CD14-positive monocyte (primary cell): Measurements from ENCODE around the gene PLCD3. TPM values are rescaled to one million over a fixed set of nuclear protein-coding genes. Genes with fewer than 3 reads are reported as not detected.
A peak's percentile ranks its signal among the peaks of the same experiment; 100 is the strongest.

ENCODE experiments used
- DNase-seq, 3 donors: peaks; one replicate each; pipeline ENCODE4 v3.0.0-alpha.2; 2011 to 2022
- H2AFZ ChIP-seq: 2 replicates; pipeline ENCODE4 v1.6.0; 2012; ENCODE audit warnings: mild to moderate bottlenecking, low read depth, low read length, inconsistent platforms; ENCODE audit not compliant: insufficient read depth, poor library complexity, severe bottlenecking
- H3K27ac ChIP-seq, 2 donors: 1 replicate in 1 of 2; 2 replicates in 1 of 2; pipeline ENCODE4 v1.5.1; 2012 to 2013; ENCODE audit warnings: low read length in 2 of 2, control low read depth in 1 of 2, inconsistent platforms in 1 of 2, low read depth in 1 of 2, mild to moderate bottlenecking in 1 of 2
- H3K27me3 ChIP-seq, 2 donors: one replicate each; pipeline versions ENCODE4 v1.6.0 to v1.6.1; 2011 to 2013; ENCODE audit warnings: low read length in 2 of 2; ENCODE audit not compliant: control insufficient read depth in 2 of 2, insufficient read depth in 2 of 2
- H3K36me3 ChIP-seq, 2 donors: replicated peaks in 1 of 2; 1 replicate in 1 of 2; 2 replicates in 1 of 2; pipeline versions ENCODE4 v1.5.1 to v1.6.1; 2012 to 2013; ENCODE audit warnings: low read length in 2 of 2, control low read depth in 1 of 2, inconsistent platforms in 1 of 2, mild to moderate bottlenecking in 1 of 2; ENCODE audit not compliant: insufficient read depth in 2 of 2, control insufficient read depth in 1 of 2
- H3K4me1 ChIP-seq, 2 donors: 1 replicate in 1 of 2; 2 replicates in 1 of 2; pipeline versions ENCODE4 v1.5.1 to v1.6.1; 2012 to 2013; ENCODE audit warnings: low read length in 2 of 2, control low read depth in 1 of 2, inconsistent platforms in 1 of 2, mild to moderate bottlenecking in 1 of 2, moderate library complexity in 1 of 2; ENCODE audit not compliant: insufficient read depth in 2 of 2, control insufficient read depth in 1 of 2
- H3K4me2 ChIP-seq: replicated peaks from 2 replicates; pipeline ENCODE3; 2012; ENCODE audit warnings: low read length, moderate library complexity, mild to moderate bottlenecking; ENCODE audit not compliant: poor library complexity, severe bottlenecking; ENCODE audit errors: extremely low read depth
- H3K4me3 ChIP-seq, 3 experiments: fragments of 200-600 bp in 1 of 3; sonication (generic) in 1 of 3; replicated peaks in 1 of 3; 1 replicate in 2 of 3; 2 replicates in 1 of 3; pipeline ENCODE4 v1.5.1; 2011 to 2013; ENCODE audit warnings: low read length in 3 of 3, mild to moderate bottlenecking in 3 of 3, control low read depth in 2 of 3, low read depth in 2 of 3, inconsistent platforms in 1 of 3, moderate library complexity in 1 of 3
- H3K79me2 ChIP-seq: 2 replicates; pipeline ENCODE4 v1.6.0; 2012; ENCODE audit warnings: mild to moderate bottlenecking, control low read depth, inconsistent platforms, low read length, moderate library complexity; ENCODE audit not compliant: insufficient read depth
- H3K9ac ChIP-seq: 2 replicates; pipeline ENCODE4 v1.6.0; 2017; ENCODE audit warnings: low read length, mild to moderate bottlenecking; ENCODE audit not compliant: insufficient read depth, poor library complexity, severe bottlenecking
- H3K9me3 ChIP-seq, 2 donors: replicated peaks in 1 of 2; 1 replicate in 1 of 2; 2 replicates in 1 of 2; pipeline versions ENCODE4 v1.5.1 to v1.6.1; 2012 to 2013; ENCODE audit warnings: low read length in 2 of 2, control low read depth in 1 of 2; ENCODE audit not compliant: control insufficient read depth in 1 of 2, insufficient read depth in 1 of 2
- H4K20me1 ChIP-seq: 2 replicates; pipeline ENCODE4 v1.6.0; 2012; ENCODE audit warnings: mild to moderate bottlenecking, low read length, control low read depth, moderate library complexity; ENCODE audit not compliant: insufficient read depth
- H3K27ac Mint-ChIP-seq, 7 donors: one replicate each; pipeline ENCODE4 v1.8.0; 2020; ENCODE audit warnings: mild to moderate bottlenecking in 7 of 7, mixed read lengths in 7 of 7, moderate library complexity in 6 of 7, inconsistent platforms in 2 of 7
- H3K27me3 Mint-ChIP-seq, 3 donors: one replicate each; pipeline ENCODE4 v1.8.0; 2021 to 2022; ENCODE audit warnings: low read depth in 3 of 3, mild to moderate bottlenecking in 3 of 3, mixed read lengths in 3 of 3, moderate library complexity in 3 of 3, inconsistent platforms in 1 of 3
- H3K36me3 Mint-ChIP-seq, 2 donors: one replicate each; pipeline ENCODE4 v1.8.0; 2020; ENCODE audit warnings: mixed read lengths in 2 of 2, inconsistent platforms in 1 of 2, mild to moderate bottlenecking in 1 of 2
- H3K4me1 Mint-ChIP-seq: one replicate; pipeline ENCODE4 v1.8.0; 2020; ENCODE audit warnings: mild to moderate bottlenecking, mixed read lengths
- H3K4me3 Mint-ChIP-seq, 2 donors: one replicate each; pipeline ENCODE4 v1.8.0; 2020; ENCODE audit warnings: mild to moderate bottlenecking in 2 of 2, mixed read lengths in 2 of 2, moderate library complexity in 1 of 2
- H3K9me3 Mint-ChIP-seq, 7 donors: one replicate each; pipeline ENCODE4 v1.8.0; 2020 to 2022; ENCODE audit warnings: mixed read lengths in 7 of 7, mild to moderate bottlenecking in 6 of 7, moderate library complexity in 6 of 7, inconsistent platforms in 2 of 7
- WGBS: methylation state at CpG from one replicate; pipeline ENCODE4 v1.1.5; 2013; ENCODE audit warnings: missing lambda C conversion rate; ENCODE audit not compliant: insufficient coverage; 5-methylcytosine and 5-hydroxymethylcytosine counted together
- intact Hi-C, 2 donors: fragments of 100-400 bp; cut with micrococcal nuclease; formaldehyde crosslinking; loops; one replicate each; pipeline versions ENCODE4 v1.15.0 to v1.15.1; 2023
- polyA plus RNA-seq, 3 donors: library from polyadenylated mRNA; depleted of rRNA in 1 of 3; unstranded in 2 of 3; stranded (reverse) in 1 of 3; fragments of 300-500 nt in 2 of 3; fragments of >200 nt in 1 of 3; fragmentation: Illumina TruSeq in 2 of 3; gene quantifications; 1 replicate in 2 of 3; 2 replicates in 1 of 3; pipeline ENCODE4 v1.2.3, GENCODE V29; 2012 to 2021
- TF ChIP-seq, protein P1 (sequence below): fragments of 200-600 bp; IDR thresholded peaks from one replicate; pipeline ENCODE4 v1.8.0; 2022; ENCODE audit warnings: antibody characterized with exemption, mild to moderate bottlenecking

PLCD3 gene
- polyA plus RNA-seq, 3 donors = 0.97 to 25.8 (median 2.5) TPM

DNA sequence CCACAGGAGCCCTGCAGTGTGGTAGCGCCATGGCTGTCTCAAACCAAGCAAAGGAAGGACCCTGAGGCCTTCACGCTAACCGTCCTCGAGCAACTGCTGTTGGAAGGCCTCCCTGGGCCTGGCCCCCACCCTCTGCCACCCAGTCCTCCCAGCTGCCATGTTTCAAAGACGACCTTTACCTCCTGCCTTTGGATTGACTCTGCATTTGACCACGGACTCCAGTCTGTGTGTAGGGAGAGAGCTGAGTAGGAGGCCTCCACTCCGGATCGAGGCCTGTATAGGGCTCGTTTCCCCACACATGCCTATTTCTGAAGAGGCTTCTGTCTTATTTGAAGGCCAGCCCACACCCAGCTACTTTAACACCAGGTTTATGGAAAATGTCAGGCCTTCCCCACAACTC is 24.3 kb downstream of the PLCD3 start:
- DNase-seq = no peak
- H3K9me3 Mint-ChIP-seq = no peaks in the 10 kb centered on the region
- no peaks in the 10 kb centered on the region for H3K4me1 Mint-ChIP-seq
- H3K27ac ChIP-seq = no peak overlapping the region
- intact Hi-C loops = no loop called here
- H3K79me2 ChIP-seq = no peaks in the 10 kb centered on the region
- peaks cover 50% of the 10 kb centered on the region for H4K20me1 ChIP-seq
- peak overlapping the region in 4 of 7 donors; percentile 11 to 35 (median 28) for H3K27ac Mint-ChIP-seq
- H3K4me3 ChIP-seq = no peak overlapping the region
- H3K36me3 ChIP-seq = peaks cover 58 to 63% of the 10 kb centered on the region in 2 donors
- no peaks in the 10 kb centered on the region for H3K27me3 ChIP-seq
- peaks cover 56 to 61% of the 10 kb centered on the region in 2 donors for H3K36me3 Mint-ChIP-seq
- H3K9me3 ChIP-seq = no peaks in the 10 kb centered on the region
- H3K4me3 Mint-ChIP-seq = no peak overlapping the region
- no peak overlapping the region for H2AFZ ChIP-seq
- no peaks in the 10 kb centered on the region for H3K4me1 ChIP-seq
- 86% methylated on average over 1 of the region's 9 CpGs for WGBS
- TF ChIP-seq, protein P1, sequence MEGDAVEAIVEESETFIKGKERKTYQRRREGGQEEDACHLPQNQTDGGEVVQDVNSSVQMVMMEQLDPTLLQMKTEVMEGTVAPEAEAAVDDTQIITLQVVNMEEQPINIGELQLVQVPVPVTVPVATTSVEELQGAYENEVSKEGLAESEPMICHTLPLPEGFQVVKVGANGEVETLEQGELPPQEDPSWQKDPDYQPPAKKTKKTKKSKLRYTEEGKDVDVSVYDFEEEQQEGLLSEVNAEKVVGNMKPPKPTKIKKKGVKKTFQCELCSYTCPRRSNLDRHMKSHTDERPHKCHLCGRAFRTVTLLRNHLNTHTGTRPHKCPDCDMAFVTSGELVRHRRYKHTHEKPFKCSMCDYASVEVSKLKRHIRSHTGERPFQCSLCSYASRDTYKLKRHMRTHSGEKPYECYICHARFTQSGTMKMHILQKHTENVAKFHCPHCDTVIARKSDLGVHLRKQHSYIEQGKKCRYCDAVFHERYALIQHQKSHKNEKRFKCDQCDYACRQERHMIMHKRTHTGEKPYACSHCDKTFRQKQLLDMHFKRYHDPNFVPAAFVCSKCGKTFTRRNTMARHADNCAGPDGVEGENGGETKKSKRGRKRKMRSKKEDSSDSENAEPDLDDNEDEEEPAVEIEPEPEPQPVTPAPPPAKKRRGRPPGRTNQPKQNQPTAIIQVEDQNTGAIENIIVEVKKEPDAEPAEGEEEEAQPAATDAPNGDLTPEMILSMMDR = no peak
- H3K4me2 ChIP-seq = no peak overlapping the region
- no peak overlapping the region for H3K9ac ChIP-seq
- H3K27me3 Mint-ChIP-seq = peaks cover 0 to 3% (median 1%) of the 10 kb centered on the region in 3 donors

DNA sequence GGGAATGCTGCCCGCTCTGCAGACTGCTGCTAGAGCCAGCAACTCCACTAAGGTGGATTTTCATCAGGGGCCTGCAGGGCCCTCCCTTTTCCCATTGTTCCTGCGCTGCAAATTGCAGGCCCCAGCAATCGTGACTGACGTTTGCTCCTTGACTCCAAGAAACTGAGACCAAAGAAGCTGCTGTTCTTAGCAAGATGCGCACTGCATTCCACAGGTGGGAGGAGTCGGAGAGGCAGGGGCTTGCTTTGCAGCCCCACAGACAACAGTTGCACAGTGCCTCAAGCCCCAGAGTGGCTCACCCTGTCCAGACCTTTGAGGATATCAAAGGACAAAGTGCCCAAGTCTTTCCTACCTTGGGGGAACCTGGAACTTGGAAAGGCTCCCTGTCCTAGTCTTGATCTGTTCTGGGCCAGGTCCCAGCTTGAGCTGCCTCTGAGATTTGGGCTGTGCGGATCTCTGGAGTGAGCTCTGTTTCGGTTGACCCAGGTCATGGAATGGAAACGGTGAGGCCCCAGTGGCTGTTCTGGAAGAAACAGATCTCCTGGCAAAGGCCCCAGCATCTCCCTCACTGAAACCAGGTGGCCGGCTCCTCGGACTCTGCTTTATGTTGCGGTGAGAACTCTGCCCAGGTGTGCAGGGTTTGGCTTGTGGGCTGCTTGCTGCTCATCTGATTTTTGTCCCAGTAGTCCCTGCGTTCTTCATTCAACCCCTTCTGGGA is 24.9 kb downstream of the PLCD3 start:
- no peaks in the 10 kb centered on the region for H3K4me1 ChIP-seq
- H3K27ac ChIP-seq = no peak overlapping the region
- peaks cover 50% of the 10 kb centered on the region for H4K20me1 ChIP-seq
- no peaks in the 10 kb centered on the region for H3K9me3 ChIP-seq
- no peaks in the 10 kb centered on the region for H3K27me3 ChIP-seq
- peaks cover 62 to 67% of the 10 kb centered on the region in 2 donors for H3K36me3 Mint-ChIP-seq
- H3K4me3 ChIP-seq = no peak overlapping the region
- no peak overlapping the region for H3K9ac ChIP-seq
- H3K27ac Mint-ChIP-seq = peak overlapping the region in 1 of 7 donors; percentile 11
- peaks cover 64 to 69% of the 10 kb centered on the region in 2 donors for H3K36me3 ChIP-seq
- no peak for DNase-seq
- intact Hi-C loops = no loop called here
- H3K4me2 ChIP-seq = no peak overlapping the region
- WGBS = 96% methylated on average over 12 of the region's 13 CpGs
- peaks cover 0 to 3% (median 1%) of the 10 kb centered on the region in 3 donors for H3K27me3 Mint-ChIP-seq
- TF ChIP-seq, protein P1 = no peak
- H3K9me3 Mint-ChIP-seq = no peaks in the 10 kb centered on the region
- H3K79me2 ChIP-seq = no peaks in the 10 kb centered on the region
- H2AFZ ChIP-seq = no peak overlapping the region
- no peak overlapping the region for H3K4me3 Mint-ChIP-seq
- no peaks in the 10 kb centered on the region for H3K4me1 Mint-ChIP-seq
